Spleen (tissue), 11 donors: ENCODE measurements around the gene IQSEC1. TPM values are rescaled to one million over a fixed set of nuclear protein-coding genes. Genes with fewer than 3 reads are reported as not detected.

Experiments used
- DNase-seq: peaks from one replicate; pipeline ENCODE4 v3.0.0-alpha.2; 2020
- H3K27ac ChIP-seq, 8 donors: fragments of 200-600 bp; sonication (generic) in 7 of 8; 1 replicate in 4 of 8; 2 replicates in 4 of 8; pipeline versions ENCODE4 v1.5.0 to v1.8.0; 2016 to 2021; ENCODE audit warnings: inconsistent platforms in 4 of 8, mild to moderate bottlenecking in 4 of 8, moderate library complexity in 1 of 8
- H3K27me3 ChIP-seq, 7 donors: fragments of 200-600 bp; sonication (generic) in 6 of 7; replicated peaks in 1 of 7; 1 replicate in 4 of 7; 2 replicates in 3 of 7; pipeline versions ENCODE4 v1.5.0 to v1.8.0; 2016 to 2021; ENCODE audit warnings: inconsistent platforms in 3 of 7, mild to moderate bottlenecking in 1 of 7
- H3K36me3 ChIP-seq, 6 donors: fragments of 200-600 bp; sonication (generic) in 5 of 6; 1 replicate in 4 of 6; 2 replicates in 2 of 6; pipeline versions ENCODE4 v1.5.0 to v1.8.0; 2016 to 2021; ENCODE audit warnings: inconsistent platforms in 2 of 6
- H3K4me1 ChIP-seq, 6 donors: fragments of 200-600 bp; sonication (generic) in 5 of 6; 1 replicate in 3 of 6; 2 replicates in 3 of 6; pipeline versions ENCODE4 v1.5.0 to v1.8.0; 2016 to 2021; ENCODE audit warnings: inconsistent platforms in 3 of 6
- H3K4me3 ChIP-seq, 8 donors: fragments of 200-600 bp; sonication (generic) in 7 of 8; 1 replicate in 4 of 8; 2 replicates in 4 of 8; pipeline versions ENCODE4 v1.5.0 to v1.8.0; 2016 to 2021; ENCODE audit warnings: inconsistent platforms in 4 of 8, mild to moderate bottlenecking in 4 of 8, moderate library complexity in 2 of 8
- H3K9me3 ChIP-seq, 8 donors: fragments of 200-600 bp; sonication (generic) in 7 of 8; 1 replicate in 4 of 8; 2 replicates in 4 of 8; pipeline versions ENCODE4 v1.5.0 to v1.8.0; 2016 to 2021; ENCODE audit warnings: inconsistent platforms in 4 of 8
- POLR2A ChIP-seq, 3 donors: fragments of 450-650 bp; IDR thresholded peaks; one replicate each; pipeline ENCODE4 v1.5.1; 2017; ENCODE audit warnings: antibody characterized with exemption in 3 of 3, mild to moderate bottlenecking in 1 of 3
- POLR2AphosphoS5 ChIP-seq, 3 donors: sonication (generic); formaldehyde crosslinking; IDR thresholded peaks; one replicate each; pipeline ENCODE4 v1.5.1; 2017; ENCODE audit warnings: antibody characterized with exemption in 3 of 3
- WGBS, 5 donors: extraction: QIAGEN DNeasy Blood & Tissue Kit in 3 of 5; methylation state at CpG; one replicate each; pipeline versions ENCODE4 v1.1.5 to v1.1.7; 2013 to 2018; 5-methylcytosine and 5-hydroxymethylcytosine counted together
- intact Hi-C: fragments of 100-400 bp; cut with DNase I; formaldehyde crosslinking; loops from one replicate; pipeline ENCODE4 v1.15.0; 2023; ENCODE audit warnings: low total_unique reads
- polyA plus RNA-seq, 3 donors: library from polyadenylated mRNA; stranded (reverse); fragments of 200-250 nt; gene quantifications; one replicate each; pipeline ENCODE4 v1.2.1, GENCODE V29; 2013
- total RNA-seq, 7 donors: library from RNA; depleted of rRNA in 3 of 7; stranded (reverse); fragments of >200 nt in 3 of 7; fragmentation: NEBNext Ultra II Directional in 4 of 7; extraction: Animal tissue kit (Norgen Biotek cat#: 25700) in 4 of 7; gene quantifications; one replicate each; pipeline versions ENCODE4 v1.1.0 to v1.2.1, GENCODE V29; 2016 to 2021
- TF ChIP-seq, protein P1 (sequence below), 11 experiments: fragments of 200-600 bp in 7 of 11; fragments of 450-650 bp in 4 of 11; sonication (generic) in 4 of 11; IDR thresholded peaks in 8 of 11; conservative IDR thresholded peaks in 3 of 11; 1 replicate in 7 of 11; 2 replicates in 4 of 11; pipeline versions ENCODE4 v1.4.0 to v1.8.0; 2016 to 2021; ENCODE audit warnings: antibody characterized with exemption in 11 of 11, inconsistent platforms in 4 of 11, mild to moderate bottlenecking in 1 of 11
- donor health status: healthy with polysubstance abuse.
- donor health status: DM: no; HTN: no; CAD: no; lungs with moderate emphysema.
- donor health status: DM: no; HTN: no; CAD: no.
- donor health status: Bipolar disorder and iron deficiency.
- donor health status: healthy.
- donor health status: DM: no; HTN: no; CAD: no.
- donor health status: DM: yes; HTN: yes; CAD: no.

The IQSEC1 gene
- total and polyA plus RNA-seq, 10 donors: 23.0 to 170 (median 116) TPM

- intact Hi-C loops: no loop called here
- Histone ChIP-seq H3K4me3 (no peak overlapping the region), H3K9me3 (no peaks in the 10 kb centered on the region), H3K27ac (peak overlapping the region in 2 of 8 donors; percentile 10 to 31), H3K36me3 (peaks cover 0 to 100% (median 83%) of the 10 kb centered on the region in 6 donors), H3K4me1 (peaks cover 7 to 95% (median 35%) of the 10 kb centered on the region in 6 donors), H3K27me3 (no peaks in the 10 kb centered on the region)
- WGBS, 5 donors: 62 to 97% (median 83%) methylated on average over 10 to 14 of the region's 14 CpGs
- TF ChIP-seq POLR2A (IDR thresholded peaks at IDR 0.05) (no peak), POLR2AphosphoS5 (IDR thresholded peaks at IDR 0.05) (peak; percentile 46 to 73 (median 68))
- DNase-seq: no peak
These were observed 141.8 kb downstream of the IQSEC1 start for GRCh38 chr3:12931273-12931905.

DNA sequence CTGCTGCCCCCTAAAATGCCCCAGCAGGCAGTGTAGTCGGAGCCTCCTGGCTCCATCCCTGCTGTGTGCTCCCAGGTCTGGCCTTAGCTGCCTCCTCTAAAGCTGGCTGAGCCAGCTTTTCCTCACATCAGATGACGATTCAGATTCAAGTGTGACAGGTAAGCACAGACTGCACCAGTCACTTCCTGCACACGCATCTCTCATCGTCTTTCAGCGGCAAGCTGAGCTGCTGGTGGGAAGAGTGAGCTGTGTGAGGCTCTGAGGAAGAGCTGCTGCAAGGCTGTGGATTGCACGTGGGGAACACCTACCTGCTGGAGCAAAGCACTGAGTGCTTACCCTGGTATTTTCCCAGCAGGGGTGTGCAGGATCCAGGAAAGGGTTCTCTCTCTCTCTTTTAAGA, 143.4 kb downstream of the IQSEC1 start:
- Histone ChIP-seq H3K4me3 (no peak overlapping the region), H3K36me3 (peaks cover 0 to 100% (median 82%) of the 10 kb centered on the region in 6 donors), H3K27me3 (no peaks in the 10 kb centered on the region), H3K4me1 (peaks cover 9 to 100% (median 43%) of the 10 kb centered on the region in 6 donors), H3K27ac (peak overlapping the region in 1 of 8 donors; percentile 10), H3K9me3 (no peaks in the 10 kb centered on the region)
- intact Hi-C loops: no loop called here
- WGBS, 5 donors: 70 to 87% (median 82%) methylated on average over 4 to 6 of the region's 6 CpGs
- no peak for DNase-seq
- TF ChIP-seq POLR2AphosphoS5 (IDR thresholded peaks at IDR 0.05): no peak
- TF ChIP-seq POLR2A (IDR thresholded peaks at IDR 0.05): no peak
- TF ChIP-seq, protein P1, sequence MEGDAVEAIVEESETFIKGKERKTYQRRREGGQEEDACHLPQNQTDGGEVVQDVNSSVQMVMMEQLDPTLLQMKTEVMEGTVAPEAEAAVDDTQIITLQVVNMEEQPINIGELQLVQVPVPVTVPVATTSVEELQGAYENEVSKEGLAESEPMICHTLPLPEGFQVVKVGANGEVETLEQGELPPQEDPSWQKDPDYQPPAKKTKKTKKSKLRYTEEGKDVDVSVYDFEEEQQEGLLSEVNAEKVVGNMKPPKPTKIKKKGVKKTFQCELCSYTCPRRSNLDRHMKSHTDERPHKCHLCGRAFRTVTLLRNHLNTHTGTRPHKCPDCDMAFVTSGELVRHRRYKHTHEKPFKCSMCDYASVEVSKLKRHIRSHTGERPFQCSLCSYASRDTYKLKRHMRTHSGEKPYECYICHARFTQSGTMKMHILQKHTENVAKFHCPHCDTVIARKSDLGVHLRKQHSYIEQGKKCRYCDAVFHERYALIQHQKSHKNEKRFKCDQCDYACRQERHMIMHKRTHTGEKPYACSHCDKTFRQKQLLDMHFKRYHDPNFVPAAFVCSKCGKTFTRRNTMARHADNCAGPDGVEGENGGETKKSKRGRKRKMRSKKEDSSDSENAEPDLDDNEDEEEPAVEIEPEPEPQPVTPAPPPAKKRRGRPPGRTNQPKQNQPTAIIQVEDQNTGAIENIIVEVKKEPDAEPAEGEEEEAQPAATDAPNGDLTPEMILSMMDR (IDR thresholded peaks at IDR 0.05 in 8 of 11, conservative IDR thresholded peaks at IDR 0.05 in 3 of 11): no peak

DNA sequence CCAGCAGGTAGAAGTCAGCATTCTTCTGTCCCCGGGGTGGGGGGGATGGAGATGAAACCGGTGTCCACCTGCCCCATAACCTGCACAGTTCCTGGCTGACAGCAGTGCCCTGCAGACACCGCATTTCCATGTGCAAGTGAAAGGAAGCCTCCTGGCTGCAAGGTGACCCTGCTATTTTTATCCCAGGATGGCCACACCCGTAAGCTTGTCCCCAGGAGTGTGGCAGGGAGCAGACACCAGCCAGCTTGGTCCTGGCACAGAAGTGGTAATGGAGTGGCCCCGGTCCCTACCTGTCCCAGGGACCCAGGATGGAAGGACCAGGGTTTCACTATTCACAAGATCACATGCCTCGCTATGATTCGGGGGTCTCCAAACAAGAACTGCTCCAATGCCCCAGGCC, 146.6 kb downstream of the IQSEC1 start:
- H3K27me3 ChIP-seq: no peaks in the 10 kb centered on the region
- intact Hi-C loops: no loop called here
- H3K36me3 ChIP-seq: peaks cover 0 to 100% (median 87%) of the 10 kb centered on the region in 6 donors
- peaks cover 9 to 96% (median 50%) of the 10 kb centered on the region in 6 donors for H3K4me1 ChIP-seq
- TF ChIP-seq POLR2AphosphoS5 (IDR thresholded peaks at IDR 0.05) (no peak), POLR2A (IDR thresholded peaks at IDR 0.05) (no peak)
- TF ChIP-seq, protein P1 (IDR thresholded peaks at IDR 0.05 in 8 of 11, conservative IDR thresholded peaks at IDR 0.05 in 3 of 11): no peak
- DNase-seq: no peak
- H3K27ac ChIP-seq: no peak overlapping the region
- no peak overlapping the region for H3K4me3 ChIP-seq
- H3K9me3 ChIP-seq: no peaks in the 10 kb centered on the region
- WGBS, 5 donors: 89 to 98% (median 95%) methylated on average over 5 to 7 of the region's 7 CpGs

GRCh38 chr3:12925648-12926047, 147.6 kb downstream of the IQSEC1 start:
- TF ChIP-seq POLR2A (IDR thresholded peaks at IDR 0.05): no peak
- peak in 1 of 3 donors; percentile 66 for TF ChIP-seq POLR2AphosphoS5 (IDR thresholded peaks at IDR 0.05)
- Histone ChIP-seq H3K27me3 (no peaks in the 10 kb centered on the region), H3K4me1 (peaks cover 0 to 89% (median 41%) of the 10 kb centered on the region in 6 donors), H3K4me3 (no peak overlapping the region), H3K27ac (peak overlapping the region in 1 of 8 donors; percentile 66), H3K36me3 (peaks cover 0 to 100% (median 88%) of the 10 kb centered on the region in 6 donors), H3K9me3 (no peaks in the 10 kb centered on the region)
- 60 to 100% (median 92%) methylated on average over 1 to 7 of the region's 7 CpGs for WGBS, 5 donors
- intact Hi-C loops: no loop called here
- no peak for DNase-seq

DNA sequence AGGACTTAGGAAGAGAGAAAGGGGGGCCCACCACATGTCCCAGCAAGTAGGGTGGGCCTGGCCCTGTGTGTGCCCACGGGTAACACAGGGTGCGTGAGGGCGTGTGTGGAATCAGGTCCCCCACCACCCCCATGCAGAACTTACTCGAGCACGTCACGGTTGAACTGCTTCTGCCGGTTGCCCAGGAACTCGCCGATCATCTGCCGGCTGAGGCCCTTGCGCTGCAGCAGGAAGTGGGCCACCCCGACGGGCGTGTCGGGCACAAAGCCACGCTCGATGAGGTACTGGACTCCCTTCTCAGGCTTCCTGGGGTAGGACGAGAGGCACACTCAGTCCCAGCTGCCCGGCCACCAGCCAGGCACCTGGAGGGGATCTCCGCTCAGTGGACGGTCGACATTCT, 148.8 kb downstream of the IQSEC1 start:
- peaks cover 0 to 100% (median 88%) of the 10 kb centered on the region in 6 donors for H3K36me3 ChIP-seq
- H3K9me3 ChIP-seq: no peaks in the 10 kb centered on the region
- no peak overlapping the region for H3K4me3 ChIP-seq
- no peaks in the 10 kb centered on the region for H3K27me3 ChIP-seq
- peak; percentile 90 for DNase-seq
- peaks cover 0 to 89% (median 46%) of the 10 kb centered on the region in 6 donors for H3K4me1 ChIP-seq
- H3K27ac ChIP-seq: peak overlapping the region in 4 of 8 donors; percentile 30 to 66 (median 38)
- TF ChIP-seq POLR2A (IDR thresholded peaks at IDR 0.05) (no peak), POLR2AphosphoS5 (IDR thresholded peaks at IDR 0.05) (peak; percentile 29 to 77 (median 70))
- intact Hi-C loops: no loop called here
- WGBS, 5 donors: 49 to 61% (median 56%) methylated on average over 11 to 22 of the region's 22 CpGs
